Vagina (tissue), 2 donors: Measurements from ENCODE around the gene HOMEZ. TPM values are rescaled to one million over a fixed set of nuclear protein-coding genes. Genes with fewer than 3 reads are reported as not detected.

Source experiments
- DNase-seq, 2 donors: peaks; one replicate each; pipeline ENCODE4 v3.0.0-alpha.2; 2017; ENCODE audit errors: extremely low spot score in 2 of 2
- H3K27ac ChIP-seq: fragments of 200-600 bp; sonication (generic); one replicate; pipeline ENCODE4 v1.5.1; 2019
- H3K27me3 ChIP-seq: fragments of 200-600 bp; sonication (generic); one replicate; pipeline ENCODE4 v1.5.1; 2019
- H3K36me3 ChIP-seq, 2 donors: fragments of 200-600 bp; sonication (generic); one replicate each; pipeline ENCODE4 v1.5.1; 2017 to 2019
- H3K4me1 ChIP-seq: fragments of 200-600 bp; sonication (generic); one replicate; pipeline ENCODE4 v1.5.1; 2019
- H3K4me3 ChIP-seq, 2 donors: fragments of 200-600 bp; sonication (generic); 1 replicate in 1 of 2; 2 replicates in 1 of 2; pipeline ENCODE4 v1.5.1; 2016 to 2019
- H3K9me3 ChIP-seq: fragments of 200-600 bp; sonication (generic); one replicate; pipeline ENCODE4 v1.5.1; 2019
- POLR2A ChIP-seq, 2 donors: fragments of 450-650 bp; IDR thresholded peaks; one replicate each; pipeline ENCODE4 v1.6.1; 2017; ENCODE audit warnings: antibody characterized with exemption in 2 of 2, mild to moderate bottlenecking in 2 of 2, moderate library complexity in 2 of 2
- POLR2AphosphoS5 ChIP-seq, 2 donors: sonication (generic); formaldehyde crosslinking; IDR thresholded peaks; one replicate each; pipeline ENCODE4 v1.9.0; 2017; ENCODE audit warnings: antibody characterized with exemption in 2 of 2, mild to moderate bottlenecking in 2 of 2, low read depth in 1 of 2; ENCODE audit not compliant: insufficient read depth in 1 of 2
- intact Hi-C: fragments of 100-400 bp; cut with DNase I; formaldehyde crosslinking; loops from one replicate; pipeline ENCODE4 v1.15.1; 2023
- total RNA-seq: library from RNA; depleted of rRNA; stranded (reverse); fragments of >200 nt; gene quantifications from one replicate; pipeline ENCODE4 v1.2.3, GENCODE V29; 2016
- TF ChIP-seq, protein P1 (sequence below), 3 experiments: fragments of 450-650 bp in 2 of 3; fragments of 200-600 bp in 1 of 3; sonication (generic) in 1 of 3; IDR thresholded peaks; one replicate each; pipeline ENCODE4 v1.5.1; 2017 to 2019; ENCODE audit warnings: antibody characterized with exemption in 3 of 3, mild to moderate bottlenecking in 2 of 3, moderate library complexity in 2 of 3

Gene HOMEZ
- total RNA-seq, 1 donor from 2014 or later: 13.5 TPM

DNA sequence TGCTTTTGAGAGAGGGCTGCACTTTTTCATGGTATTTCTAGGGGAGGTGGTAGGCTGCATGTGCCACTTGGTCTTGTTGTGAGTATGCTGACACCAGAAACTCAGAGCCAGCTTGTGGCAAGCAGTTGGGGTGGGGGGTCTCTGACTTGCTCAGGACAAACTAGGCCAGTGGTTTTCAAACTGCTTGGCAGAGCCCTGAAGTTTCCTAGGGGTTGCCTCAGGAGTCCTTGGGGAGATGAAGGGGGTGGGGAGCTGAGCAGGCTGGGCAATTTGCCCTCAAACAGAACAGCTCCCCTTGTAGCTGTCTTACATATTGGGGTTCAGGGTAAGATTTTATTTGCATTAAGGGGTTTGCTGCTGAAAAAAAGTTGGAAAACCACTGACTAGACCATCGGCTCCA, 24.6 kb upstream of the HOMEZ start:
- no peak overlapping the region for H3K27ac ChIP-seq
- peaks cover 0 to 12% of the 10 kb centered on the region in 2 donors for H3K36me3 ChIP-seq
- H3K4me1 ChIP-seq: peaks cover 44% of the 10 kb centered on the region
- no peaks in the 10 kb centered on the region for H3K27me3 ChIP-seq
- H3K9me3 ChIP-seq: no peaks in the 10 kb centered on the region
- no peak overlapping the region for H3K4me3 ChIP-seq
- DNase-seq: no peak
- intact Hi-C loops: no loop called here
- TF ChIP-seq, protein P1, sequence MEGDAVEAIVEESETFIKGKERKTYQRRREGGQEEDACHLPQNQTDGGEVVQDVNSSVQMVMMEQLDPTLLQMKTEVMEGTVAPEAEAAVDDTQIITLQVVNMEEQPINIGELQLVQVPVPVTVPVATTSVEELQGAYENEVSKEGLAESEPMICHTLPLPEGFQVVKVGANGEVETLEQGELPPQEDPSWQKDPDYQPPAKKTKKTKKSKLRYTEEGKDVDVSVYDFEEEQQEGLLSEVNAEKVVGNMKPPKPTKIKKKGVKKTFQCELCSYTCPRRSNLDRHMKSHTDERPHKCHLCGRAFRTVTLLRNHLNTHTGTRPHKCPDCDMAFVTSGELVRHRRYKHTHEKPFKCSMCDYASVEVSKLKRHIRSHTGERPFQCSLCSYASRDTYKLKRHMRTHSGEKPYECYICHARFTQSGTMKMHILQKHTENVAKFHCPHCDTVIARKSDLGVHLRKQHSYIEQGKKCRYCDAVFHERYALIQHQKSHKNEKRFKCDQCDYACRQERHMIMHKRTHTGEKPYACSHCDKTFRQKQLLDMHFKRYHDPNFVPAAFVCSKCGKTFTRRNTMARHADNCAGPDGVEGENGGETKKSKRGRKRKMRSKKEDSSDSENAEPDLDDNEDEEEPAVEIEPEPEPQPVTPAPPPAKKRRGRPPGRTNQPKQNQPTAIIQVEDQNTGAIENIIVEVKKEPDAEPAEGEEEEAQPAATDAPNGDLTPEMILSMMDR (IDR thresholded peaks at IDR 0.05): no peak

DNA sequence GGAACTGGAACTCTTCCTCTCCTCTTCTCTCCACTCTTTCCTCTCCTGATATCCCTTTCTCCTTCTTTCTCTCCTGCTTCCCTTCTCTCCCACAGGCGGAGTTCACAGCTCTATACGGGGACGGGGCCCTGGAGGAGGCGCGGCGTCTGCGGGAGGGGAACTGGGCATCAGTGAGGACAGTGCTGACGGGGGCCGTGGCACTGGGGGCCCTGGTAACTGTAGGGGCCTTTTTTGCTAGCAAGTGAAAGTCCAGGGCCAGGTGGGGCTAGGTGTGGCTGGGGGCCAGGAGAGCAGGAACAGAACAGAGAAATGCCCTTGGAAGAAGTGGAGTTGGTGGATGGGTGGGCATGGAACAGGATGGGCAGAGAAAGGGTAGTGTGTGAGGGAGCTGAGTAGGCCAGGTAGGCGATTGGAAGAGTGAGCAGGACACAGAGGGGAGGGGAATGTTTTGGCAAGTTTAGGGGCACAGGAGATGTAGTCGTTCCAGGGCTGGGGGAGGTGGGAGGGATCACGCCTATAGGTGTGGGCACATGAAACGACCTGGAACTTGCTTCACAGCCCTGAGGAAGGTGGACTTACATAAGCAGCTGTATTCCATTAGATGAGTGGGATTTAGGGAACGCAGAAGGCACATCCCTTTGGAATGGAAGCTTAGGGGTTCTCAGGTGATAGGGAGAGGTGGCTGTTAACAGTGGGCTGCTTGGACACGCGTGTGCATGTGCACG, 23.0 kb upstream of the HOMEZ start:
- Histone ChIP-seq H3K4me3 (no peak overlapping the region), H3K27me3 (no peaks in the 10 kb centered on the region), H3K27ac (peak overlapping the region; percentile 90), H3K36me3 (peaks cover 0 to 12% of the 10 kb centered on the region in 2 donors), H3K4me1 (peaks cover 46% of the 10 kb centered on the region), H3K9me3 (no peaks in the 10 kb centered on the region)
- intact Hi-C loops: no loop called here
- TF ChIP-seq, protein P1 (IDR thresholded peaks at IDR 0.05): no peak
- TF ChIP-seq POLR2A (IDR thresholded peaks at IDR 0.05) (no peak), POLR2AphosphoS5 (IDR thresholded peaks at IDR 0.05; ENCODE audit: insufficient read depth in 1 of 2, low read depth in 1 of 2) (no peak)
- DNase-seq: no peak

DNA sequence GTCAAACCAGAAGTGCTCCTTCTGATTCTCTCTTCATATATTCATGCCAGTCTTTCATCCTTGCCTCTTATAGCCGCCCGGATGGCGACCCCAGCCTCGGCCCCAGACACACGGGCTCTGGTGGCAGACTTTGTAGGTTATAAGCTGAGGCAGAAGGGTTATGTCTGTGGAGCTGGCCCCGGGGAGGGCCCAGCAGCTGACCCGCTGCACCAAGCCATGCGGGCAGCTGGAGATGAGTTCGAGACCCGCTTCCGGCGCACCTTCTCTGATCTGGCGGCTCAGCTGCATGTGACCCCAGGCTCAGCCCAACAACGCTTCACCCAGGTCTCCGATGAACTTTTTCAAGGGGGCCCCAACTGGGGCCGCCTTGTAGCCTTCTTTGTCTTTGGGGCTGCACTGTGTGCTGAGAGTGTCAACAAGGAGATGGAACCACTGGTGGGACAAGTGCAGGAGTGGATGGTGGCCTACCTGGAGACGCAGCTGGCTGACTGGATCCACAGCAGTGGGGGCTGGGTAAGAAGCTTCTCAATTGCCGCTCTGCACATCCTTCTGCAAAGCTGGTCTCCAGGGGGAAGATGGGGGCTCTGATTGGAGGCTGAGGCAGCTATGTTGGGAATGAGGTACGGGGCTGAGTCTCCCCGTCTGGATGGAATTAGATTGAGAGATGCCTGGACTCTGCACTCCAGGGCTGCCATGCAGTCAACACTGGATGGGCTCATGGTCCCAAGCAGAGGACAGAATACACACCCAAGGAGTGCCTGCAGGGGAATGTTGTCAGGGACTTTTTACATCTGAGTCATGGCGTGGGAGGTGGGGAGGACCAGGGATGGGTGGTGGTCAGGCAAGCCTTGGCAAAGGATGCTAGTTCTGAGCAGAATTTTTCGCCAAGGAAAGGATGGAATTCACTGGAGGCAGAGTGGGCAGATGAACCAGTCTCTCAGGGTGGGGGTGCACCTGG, 22.0 kb upstream of the HOMEZ start:
- no peak for DNase-seq
- peaks cover 49% of the 10 kb centered on the region for H3K4me1 ChIP-seq
- no peaks in the 10 kb centered on the region for H3K27me3 ChIP-seq
- H3K36me3 ChIP-seq: peaks cover 0 to 12% of the 10 kb centered on the region in 2 donors
- TF ChIP-seq, protein P1 (IDR thresholded peaks at IDR 0.05): no peak
- TF ChIP-seq POLR2A (IDR thresholded peaks at IDR 0.05) (no peak), POLR2AphosphoS5 (IDR thresholded peaks at IDR 0.05; ENCODE audit: insufficient read depth in 1 of 2, low read depth in 1 of 2) (no peak)
- intact Hi-C loops: no loop called here
- H3K27ac ChIP-seq: peak overlapping the region; percentile 90
- H3K4me3 ChIP-seq: peak overlapping the region; percentile 72 to 75
- H3K9me3 ChIP-seq: no peaks in the 10 kb centered on the region

DNA sequence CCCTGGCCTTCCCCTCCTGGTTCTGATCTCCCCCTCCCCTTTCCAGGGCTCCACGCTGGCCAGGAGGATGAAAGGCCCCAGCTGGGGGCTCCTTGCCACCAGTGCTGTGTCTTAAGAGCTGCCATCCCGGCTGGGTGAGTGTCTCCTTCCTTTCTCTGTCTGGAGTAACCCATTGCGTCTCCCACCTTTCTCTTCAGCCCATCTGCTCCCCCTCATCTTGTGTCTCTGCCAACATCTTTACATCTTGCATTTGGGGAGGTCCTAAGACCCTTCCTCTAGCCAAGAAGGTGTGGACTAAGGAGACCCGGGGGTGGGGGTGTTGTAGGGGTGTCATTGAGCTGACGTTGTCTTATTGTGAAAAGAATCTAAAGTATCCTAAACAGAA, 21.2 kb upstream of the HOMEZ start:
- no peak for DNase-seq
- intact Hi-C loops: no loop called here

More for the DNA sequence above, 21.2 kb upstream of the HOMEZ start:
- Histone ChIP-seq H3K27ac (peak overlapping the region; percentile 90), H3K36me3 (peaks cover 0 to 12% of the 10 kb centered on the region in 2 donors), H3K27me3 (no peaks in the 10 kb centered on the region), H3K9me3 (no peaks in the 10 kb centered on the region), H3K4me3 (peak overlapping the region; percentile 72 to 75), H3K4me1 (peaks cover 51% of the 10 kb centered on the region)
- TF ChIP-seq POLR2AphosphoS5 (IDR thresholded peaks at IDR 0.05; ENCODE audit: insufficient read depth in 1 of 2, low read depth in 1 of 2): no peak
- TF ChIP-seq, protein P1 (IDR thresholded peaks at IDR 0.05): no peak
